Esophagus mucosa (tissue), 1 donor: ENCODE results near the gene CASP7. TPM values are rescaled to one million over a fixed set of nuclear protein-coding genes. Genes with fewer than 3 reads are reported as not detected.

ENCODE experiments used
- ATAC-seq: fragments of 200-7000 bp; cut with Tn5 transposase; one replicate; pipeline ENCODE4 v1.9.1; 2020
- total RNA-seq: library from RNA; stranded (reverse); gene quantifications from one replicate; pipeline ENCODE4 v1.2.4, GENCODE V29; 2023
- donor health status: DM: yes; HTN: yes; CAD: no.

CASP7 gene
- total RNA-seq, 1 donor from 2014 or later, result 14.0 TPM

GRCh38 chr10:113712755-113713639 lies 33.3 kb downstream of the CASP7 start:
- ATAC-seq, result no peak

- peak; percentile 56 for ATAC-seq
Measured at GRCh38 chr10:113713640-113713982, 33.9 kb downstream of the CASP7 start.

DNA sequence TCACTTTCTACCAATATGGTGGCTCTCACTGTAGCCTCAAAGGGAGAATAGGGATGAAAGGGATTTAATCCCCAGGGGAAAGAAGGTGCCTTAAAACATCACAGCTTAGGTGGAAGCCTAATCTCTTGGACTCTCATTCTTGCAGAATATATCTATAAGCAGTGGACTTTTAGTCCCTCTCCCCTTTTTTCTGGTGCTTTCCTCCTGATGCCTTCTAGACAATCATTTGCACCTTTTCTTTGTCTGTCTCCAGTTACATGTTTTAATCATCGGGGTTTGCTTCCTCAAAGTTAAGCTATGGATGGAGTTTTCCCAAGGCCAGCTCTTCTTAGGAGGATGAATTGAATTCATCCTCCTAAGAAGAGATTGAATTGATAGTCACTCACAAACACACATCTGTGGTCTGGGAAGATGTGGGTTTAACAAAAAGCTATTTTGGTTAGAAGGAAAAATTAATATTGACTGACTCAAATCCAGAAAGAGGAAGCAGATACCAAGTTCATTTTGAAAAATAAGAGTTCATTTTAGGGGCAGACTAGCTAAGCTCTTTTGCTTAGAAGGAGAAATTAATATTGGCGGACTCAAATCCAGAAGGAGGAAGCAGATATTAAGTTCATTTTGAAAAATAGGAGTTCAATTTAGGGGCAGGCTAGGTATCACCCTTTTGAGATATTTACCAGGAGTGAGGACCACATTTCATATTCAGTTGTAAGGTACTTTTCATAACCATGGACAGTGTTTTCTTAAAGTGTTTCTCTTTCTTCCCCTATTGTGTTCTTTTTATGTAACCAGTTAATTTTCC lies 36.6 kb downstream of the CASP7 start:
- no peak for ATAC-seq

- ATAC-seq, result no peak
Measured at GRCh38 chr10:113718969-113719822, 39.5 kb downstream of the CASP7 start.

DNA sequence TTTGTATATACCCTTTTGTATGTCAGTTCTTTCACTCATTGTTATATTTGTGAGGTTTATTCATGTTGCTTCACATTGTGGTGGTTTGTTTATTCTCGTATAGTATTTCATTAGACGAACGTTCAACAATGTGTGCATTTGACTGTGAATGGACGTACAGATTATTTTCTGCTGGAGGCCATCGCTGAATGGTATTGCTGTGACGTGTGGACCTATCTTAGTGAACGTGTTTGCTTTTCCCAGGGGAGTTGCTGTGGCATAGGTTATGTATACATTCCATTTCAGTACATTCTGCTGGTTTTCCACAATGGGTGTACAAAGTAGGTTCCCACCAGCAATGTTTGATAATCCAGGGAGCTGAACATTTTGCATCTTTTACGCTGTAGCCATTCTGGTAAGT lies 40.7 kb downstream of the CASP7 start:
- no peak for ATAC-seq

GRCh38 chr10:113732160-113732881 lies 52.6 kb downstream of the CASP7 start:
- no peak for ATAC-seq

DNA sequence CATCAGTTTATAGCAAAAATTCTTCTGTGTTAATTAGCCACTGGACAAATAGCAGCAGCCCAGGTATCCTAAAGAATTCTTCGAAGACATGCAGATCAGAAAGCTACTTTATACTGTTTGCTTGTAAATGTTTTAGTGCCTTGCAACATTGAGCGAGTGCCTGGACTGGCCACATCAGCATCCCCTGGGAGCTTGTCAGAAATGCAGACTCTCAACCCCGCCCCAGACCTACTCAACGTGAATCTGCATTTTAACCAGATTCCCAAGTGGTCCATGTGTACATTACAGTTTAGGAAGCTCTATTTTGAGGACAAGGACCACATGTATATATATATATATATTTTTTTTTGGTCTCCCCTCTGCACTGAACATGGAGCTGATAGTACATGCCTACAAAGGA lies 53.3 kb downstream of the CASP7 start:
- no peak for ATAC-seq

GRCh38 chr10:113733635-113734034 lies 53.9 kb downstream of the CASP7 start:
- no peak for ATAC-seq

DNA sequence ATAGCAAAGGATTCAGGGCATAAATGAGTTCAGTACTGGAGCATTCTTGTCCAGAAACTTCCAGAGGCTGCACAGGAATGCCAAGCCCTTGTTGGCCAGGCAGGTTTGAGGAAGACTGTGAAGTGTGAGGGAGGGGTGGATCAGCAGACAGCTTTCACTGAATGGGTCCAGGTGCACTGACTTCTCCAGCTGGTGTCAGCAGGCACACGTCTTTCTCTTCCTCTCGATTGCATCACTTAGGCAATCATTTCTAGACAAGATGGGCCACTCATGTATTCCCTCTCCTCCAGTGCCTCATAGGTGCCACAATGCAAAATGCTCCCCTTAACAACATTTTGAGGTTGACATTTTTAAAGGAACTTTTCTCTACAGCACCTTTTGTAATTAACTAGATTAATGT lies 56.2 kb downstream of the CASP7 start:
- peak; percentile 26 for ATAC-seq

GRCh38 chr10:113736576-113736975 lies 56.9 kb downstream of the CASP7 start:
- no peak for ATAC-seq

DNA sequence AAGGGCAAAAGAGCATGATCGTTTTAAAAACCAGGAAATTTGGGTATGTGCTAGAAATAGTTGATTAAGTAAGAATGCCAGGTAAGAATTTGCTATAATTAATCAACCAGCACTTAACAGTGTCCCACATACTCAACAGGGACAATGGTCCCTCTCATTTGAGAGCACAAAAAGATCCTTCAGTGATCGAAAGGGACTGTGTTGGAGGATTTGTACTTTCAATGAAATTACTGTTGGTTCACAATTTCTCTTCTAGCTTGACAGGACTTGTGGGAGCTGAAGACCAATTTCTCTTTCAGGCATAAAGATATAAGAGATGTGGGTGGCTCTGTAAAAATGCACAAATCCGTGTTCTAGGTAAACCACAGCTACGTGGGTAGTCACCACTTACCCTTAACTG lies 59.3 kb downstream of the CASP7 start:
- ATAC-seq, result no peak

- no peak for ATAC-seq
Measured at GRCh38 chr10:113739577-113739976, 59.9 kb downstream of the CASP7 start.

DNA sequence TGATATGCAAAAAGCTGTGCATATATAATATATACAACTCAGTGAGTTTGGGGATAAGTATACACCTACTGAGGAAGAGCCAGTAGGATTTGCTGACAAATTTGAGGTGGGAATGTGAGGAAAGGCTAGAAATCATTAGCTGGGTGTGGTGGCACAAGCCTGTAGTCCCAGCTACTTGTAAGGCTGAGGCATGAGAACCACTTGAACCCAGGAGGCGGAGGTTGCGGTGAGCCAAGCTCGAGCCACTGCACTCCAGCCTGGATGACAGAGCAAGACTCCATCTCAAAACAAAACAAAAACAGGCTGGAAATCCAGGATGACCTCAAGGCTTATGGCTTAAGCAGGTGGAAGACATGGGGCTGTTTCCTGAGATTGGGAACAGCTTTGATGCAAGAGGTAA lies 61.1 kb downstream of the CASP7 start:
- no peak for ATAC-seq

- no peak for ATAC-seq
Measured at GRCh38 chr10:113742466-113742865, 62.8 kb downstream of the CASP7 start.

DNA sequence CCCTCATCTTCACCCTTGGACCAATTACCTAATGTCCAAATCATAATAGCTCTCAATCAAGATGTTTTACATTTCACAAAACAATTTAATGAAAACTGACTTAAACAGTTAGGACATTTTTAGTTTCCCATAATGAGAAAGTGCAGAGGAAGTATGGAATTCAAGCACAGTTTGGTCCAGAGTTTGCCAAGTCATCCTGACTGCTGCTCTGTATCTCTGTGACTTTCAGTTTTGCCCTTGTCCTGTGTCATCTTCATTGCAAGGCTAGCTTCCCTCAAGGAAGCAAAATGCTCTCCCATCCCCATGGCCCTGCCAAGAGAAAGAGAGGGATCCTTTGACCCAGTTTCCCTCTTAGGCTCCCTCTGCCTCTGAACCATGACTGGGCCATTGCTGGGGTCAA lies 63.9 kb downstream of the CASP7 start:
- ATAC-seq, result no peak

GRCh38 chr10:113745374-113745773 lies 65.7 kb downstream of the CASP7 start:
- ATAC-seq, result no peak

DNA sequence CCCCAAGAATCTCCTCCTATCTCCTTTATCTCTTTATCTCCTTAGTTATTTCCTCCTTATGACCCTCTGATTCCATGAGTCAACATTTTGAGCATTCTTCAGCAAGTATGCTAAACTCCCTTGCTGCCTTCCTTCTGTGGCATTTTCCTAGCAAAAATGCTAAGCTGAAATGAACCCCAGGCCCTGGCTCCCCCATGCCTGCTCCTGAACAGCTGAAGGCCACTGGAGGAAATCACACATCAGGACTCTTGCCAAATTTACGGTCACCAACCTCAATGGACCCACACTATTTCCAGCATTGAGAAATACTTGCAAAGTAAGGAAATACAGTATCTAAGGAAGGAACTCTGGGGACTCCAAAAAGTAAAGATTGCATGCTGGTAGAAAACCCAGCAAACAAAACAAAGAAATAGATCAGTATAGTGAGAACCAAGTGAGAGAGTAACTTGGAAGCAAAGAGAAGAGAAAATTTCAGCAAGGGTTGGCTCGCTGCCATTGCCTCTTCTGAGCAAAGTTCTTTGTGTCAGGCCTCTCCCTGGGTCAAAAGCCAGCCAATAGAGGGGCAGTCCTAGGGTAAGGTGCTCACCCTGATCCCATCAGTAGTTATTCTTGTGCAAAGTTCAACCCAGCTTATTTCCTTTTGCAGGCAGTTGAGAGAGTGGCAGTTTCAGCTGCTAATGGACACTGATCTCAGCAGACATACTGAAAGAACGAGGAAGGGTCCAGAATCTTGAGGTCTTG lies 66.7 kb downstream of the CASP7 start:
- no peak for ATAC-seq

GRCh38 chr10:113751181-113751732 lies 71.5 kb downstream of the CASP7 start, which contains the start of gene PLEKHS1:
PLEKHS1 (plus strand) TSS chr10:113751682; CDS start chr10:113755278, 3,596 bp downstream.
- ATAC-seq, result no peak

GRCh38 chr10:113752553-113752952 lies 72.8 kb downstream of the CASP7 start:
- no peak for ATAC-seq

DNA sequence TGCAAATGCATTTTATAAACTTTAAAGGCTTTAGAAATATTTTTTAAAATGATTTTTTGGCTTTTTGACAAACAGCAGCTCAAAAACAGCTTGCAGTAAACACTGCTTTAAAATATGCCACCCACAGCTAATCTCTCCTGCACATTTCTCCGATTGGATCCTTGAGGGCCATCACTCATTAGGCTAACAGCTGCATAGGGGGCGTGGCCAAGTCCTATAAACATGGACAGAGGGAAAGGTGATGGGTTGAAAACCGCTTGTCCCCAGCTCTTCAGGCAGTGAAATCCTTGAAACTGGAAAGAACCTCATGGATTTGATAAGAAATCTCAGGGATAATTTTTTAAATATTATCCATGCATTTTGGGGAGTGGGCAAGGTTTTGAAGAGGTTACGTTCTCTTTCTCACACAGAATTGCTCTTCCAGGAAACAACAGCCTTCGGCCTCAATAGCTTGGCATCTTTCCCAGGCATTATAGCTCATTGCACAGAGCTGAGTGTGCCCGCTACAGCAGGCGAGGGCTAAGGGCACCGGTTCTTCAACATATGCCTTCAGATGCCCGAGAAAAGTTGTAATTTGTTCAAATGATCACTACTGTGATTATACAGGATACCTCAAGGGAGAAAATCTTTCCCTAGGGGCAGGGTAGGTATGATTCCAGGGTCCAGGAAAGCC lies 73.4 kb downstream of the CASP7 start:
- ATAC-seq, result peak; percentile 26
